NCI-H1048 (cell line): Measurements from ENCODE around the gene GATA2.
A peak's percentile ranks its signal among the peaks of the same experiment; 100 is the strongest.

ENCODE experiments used
- DNase-seq: peaks from one replicate; lab custom pipeline; 2025; lab: John Stamatoyannopoulos, UW

The GATA2 gene

GRCh38 chr3:128487813-128488635, 5.0 kb downstream of the GATA2 start:
- peak; percentile 54 for DNase-seq

GRCh38 chr3:128487538-128487812, 5.5 kb downstream of the GATA2 start:
- no peak for DNase-seq

GRCh38 chr3:128486681-128487537, 6.1 kb downstream of the GATA2 start:
- no peak for DNase-seq

- no peak for DNase-seq
Observed at GRCh38 chr3:128486205-128486628, 6.8 kb downstream of the GATA2 start.

- no peak for DNase-seq
Observed at GRCh38 chr3:128485282-128486204, 7.5 kb downstream of the GATA2 start.

GRCh38 chr3:128484404-128485281, 8.4 kb downstream of the GATA2 start:
- no peak for DNase-seq

- DNase-seq = no peak
Observed at GRCh38 chr3:128483657-128484403, 9.2 kb downstream of the GATA2 start.

- no peak for DNase-seq
Observed at GRCh38 chr3:128482666-128483656, 10.0 kb downstream of the GATA2 start.

GRCh38 chr3:128482175-128482574, 10.8 kb downstream of the GATA2 start:
- no peak for DNase-seq

GRCh38 chr3:128481438-128481942, 11.5 kb downstream of the GATA2 start:
- DNase-seq = no peak

GRCh38 chr3:128480717-128481437, 12.1 kb downstream of the GATA2 start:
- DNase-seq = no peak

- no peak for DNase-seq
Observed at GRCh38 chr3:128480278-128480677, 12.7 kb downstream of the GATA2 start.

GRCh38 chr3:128479558-128480086, 13.4 kb downstream of the GATA2 start:
- no peak for DNase-seq

- DNase-seq = no peak
Observed at GRCh38 chr3:128478576-128479506, 14.2 kb downstream of the GATA2 start.

- DNase-seq = no peak
Observed at GRCh38 chr3:128476659-128477058, 16.3 kb downstream of the GATA2 start.

GRCh38 chr3:128475355-128475754, 17.6 kb downstream of the GATA2 start:
- DNase-seq = no peak

- no peak for DNase-seq
Observed at GRCh38 chr3:128473737-128474136, 19.3 kb downstream of the GATA2 start.
